HUES6 (cell line): ENCODE data around the gene TRIM24.
"Not testable (repeated sequence)": the region's sequence is repeated elsewhere in the genome, so short reads cannot be mapped to it uniquely, and the experiment has no call there.

Experiments used
- H3K27ac ChIP-seq: 2 replicates; pipeline ENCODE4 v1.7.0; 2013; ENCODE audit warnings: low read depth, mild to moderate bottlenecking, low read length, inconsistent platforms
- H3K27me3 ChIP-seq: 2 replicates; pipeline ENCODE4 v1.6.1; 2013; ENCODE audit warnings: low read length; ENCODE audit not compliant: control insufficient read depth, insufficient read depth
- H3K36me3 ChIP-seq: 2 replicates; pipeline ENCODE4 v1.6.1; 2013; ENCODE audit warnings: low read length; ENCODE audit not compliant: control insufficient read depth, insufficient read depth
- H3K4me1 ChIP-seq: 2 replicates; pipeline ENCODE4 v1.6.1; 2013; ENCODE audit warnings: low read length; ENCODE audit not compliant: control insufficient read depth, insufficient read depth
- H3K4me3 ChIP-seq: 2 replicates; pipeline ENCODE4 v1.5.1; 2013; ENCODE audit warnings: low read depth, low read length
- H3K9ac ChIP-seq: one replicate; pipeline ENCODE4 v1.6.1; 2013; ENCODE audit warnings: mild to moderate bottlenecking, low read length
- H3K9me3 ChIP-seq: 2 replicates; pipeline ENCODE4 v1.6.1; 2013; ENCODE audit warnings: low read depth, low read length; ENCODE audit not compliant: control insufficient read depth, insufficient read depth

The TRIM24 gene

DNA sequence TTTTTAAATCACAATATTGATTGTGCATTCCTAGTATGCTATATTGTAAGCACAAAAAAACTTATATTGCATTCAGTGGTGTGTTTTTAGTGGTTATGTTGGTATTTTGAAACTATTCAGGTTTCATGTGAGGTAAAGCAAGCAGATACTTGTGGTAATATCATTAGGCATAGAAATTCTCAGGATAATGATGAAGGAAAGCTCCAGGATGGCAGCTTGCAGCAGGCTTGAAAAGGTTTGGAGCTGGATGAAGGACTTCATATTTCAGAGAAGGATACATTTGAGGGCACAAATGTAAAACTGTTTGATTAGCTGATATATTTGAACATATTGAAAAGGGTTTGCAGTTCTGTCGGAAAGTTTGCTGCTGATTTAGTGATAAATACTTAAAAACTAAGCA, 17.5 kb downstream of the TRIM24 start:
- Histone ChIP-seq H3K4me1 (peaks cover 42% of the 10 kb centered on the region), H3K27ac (no peak overlapping the region), H3K36me3 (peaks cover 17% of the 10 kb centered on the region; the same call in 1 of the 2 replicates), H3K9ac (no peak overlapping the region), H3K9me3 (no peaks in the 10 kb centered on the region; the same call in 1 of the 2 replicates), H3K4me3 (no peak overlapping the region), H3K27me3 (no peaks in the 10 kb centered on the region)

DNA sequence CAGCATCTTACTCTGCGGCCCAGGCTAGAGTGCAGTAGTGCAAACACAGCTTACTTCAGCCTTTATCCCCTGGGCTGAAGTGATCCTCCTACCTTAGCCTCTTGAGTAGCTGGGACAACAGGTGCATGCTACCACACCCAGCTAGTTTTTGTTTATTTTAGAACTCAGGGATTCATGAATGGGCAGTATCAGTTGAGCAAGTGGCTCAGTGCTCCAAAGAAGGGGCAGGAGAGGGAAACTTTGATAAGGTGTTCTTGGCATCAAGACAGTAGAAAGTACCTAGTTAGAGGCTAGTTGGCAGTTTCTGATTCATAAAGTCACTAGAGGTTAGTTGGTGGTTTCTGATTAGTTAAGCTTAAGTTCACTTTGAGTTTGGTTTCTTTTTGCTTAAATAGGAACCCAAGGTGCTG, 18.4 kb downstream of the TRIM24 start:
- Histone ChIP-seq H3K4me1 (peaks cover 41% of the 10 kb centered on the region), H3K27ac (no peak overlapping the region), H3K9ac (no peak overlapping the region), H3K36me3 (peaks cover 18% of the 10 kb centered on the region; the same call in 1 of the 2 replicates), H3K4me3 (no peak overlapping the region), H3K27me3 (no peaks in the 10 kb centered on the region), H3K9me3 (peaks cover 2% of the 10 kb centered on the region; the same call in 1 of the 2 replicates)

- no peak overlapping the region for H3K4me3 ChIP-seq
- no peaks in the 10 kb centered on the region for H3K27me3 ChIP-seq
- peaks cover 34% of the 10 kb centered on the region for H3K4me1 ChIP-seq
- peaks cover 23% of the 10 kb centered on the region; the same call in 1 of the 2 replicates for H3K36me3 ChIP-seq
- H3K27ac ChIP-seq = no peak overlapping the region
- no peak overlapping the region for H3K9ac ChIP-seq
- H3K9me3 ChIP-seq = peaks cover 5% of the 10 kb centered on the region; the same call in 1 of the 2 replicates
Observed at GRCh38 chr7:138480527-138480926, 20.5 kb downstream of the TRIM24 start.

GRCh38 chr7:138481447-138482380, 21.7 kb downstream of the TRIM24 start:
- Histone ChIP-seq H3K9me3 (peaks cover 5% of the 10 kb centered on the region; the same call in 1 of the 2 replicates), H3K9ac (no peak overlapping the region), H3K4me3 (no peak overlapping the region), H3K27me3 (no peaks in the 10 kb centered on the region), H3K4me1 (peaks cover 29% of the 10 kb centered on the region), H3K27ac (no peak overlapping the region), H3K36me3 (peaks cover 22% of the 10 kb centered on the region; the same call in 1 of the 2 replicates)

- Histone ChIP-seq H3K4me1 (peaks cover 19% of the 10 kb centered on the region), H3K27me3 (no peaks in the 10 kb centered on the region), H3K36me3 (peaks cover 20% of the 10 kb centered on the region; the same call in 1 of the 2 replicates), H3K4me3 (no peak overlapping the region), H3K27ac (no peak overlapping the region), H3K9me3 (peaks cover 5% of the 10 kb centered on the region; the same call in 1 of the 2 replicates), H3K9ac (no peak overlapping the region)
Observed at GRCh38 chr7:138483531-138483930, 23.5 kb downstream of the TRIM24 start.

- H3K36me3 ChIP-seq = peaks cover 22% of the 10 kb centered on the region; the same call in 1 of the 2 replicates
- not testable (repeated sequence) for H3K27me3 ChIP-seq, H3K4me1 ChIP-seq, H3K27ac ChIP-seq, H3K4me3 ChIP-seq, H3K9me3 ChIP-seq, H3K9ac ChIP-seq
Observed at GRCh38 chr7:138485508-138485907, 25.4 kb downstream of the TRIM24 start.

- not testable (repeated sequence) for H3K4me3 ChIP-seq, H3K9ac ChIP-seq, H3K27me3 ChIP-seq, H3K27ac ChIP-seq, H3K4me1 ChIP-seq, H3K9me3 ChIP-seq
- H3K36me3 ChIP-seq = peaks cover 30% of the 10 kb centered on the region
Observed at GRCh38 chr7:138489139-138489538, 29.1 kb downstream of the TRIM24 start.

- Histone ChIP-seq H3K4me1 (peaks cover 6% of the 10 kb centered on the region; the same call in 1 of the 2 replicates), H3K9me3 (no peaks in the 10 kb centered on the region), H3K27ac (no peak overlapping the region), H3K27me3 (no peaks in the 10 kb centered on the region), H3K4me3 (no peak overlapping the region), H3K36me3 (peaks cover 38% of the 10 kb centered on the region), H3K9ac (no peak overlapping the region)
Observed at GRCh38 chr7:138491612-138492386, 31.7 kb downstream of the TRIM24 start.

- Histone ChIP-seq H3K27me3 (no peaks in the 10 kb centered on the region), H3K9me3 (no peaks in the 10 kb centered on the region), H3K27ac (no peak overlapping the region), H3K36me3 (peaks cover 40% of the 10 kb centered on the region), H3K9ac (no peak overlapping the region), H3K4me1 (peaks cover 6% of the 10 kb centered on the region; the same call in 1 of the 2 replicates), H3K4me3 (no peak overlapping the region)
Observed at GRCh38 chr7:138492423-138492822, 32.4 kb downstream of the TRIM24 start.

- H3K36me3 ChIP-seq = peaks cover 43% of the 10 kb centered on the region
- H3K9me3 ChIP-seq = no peaks in the 10 kb centered on the region
- H3K27me3 ChIP-seq = no peaks in the 10 kb centered on the region
- H3K4me1 ChIP-seq = peaks cover 4% of the 10 kb centered on the region; the same call in 1 of the 2 replicates
- no peak overlapping the region for H3K9ac ChIP-seq
- no peak overlapping the region for H3K27ac ChIP-seq
- H3K4me3 ChIP-seq = no peak overlapping the region
Observed at GRCh38 chr7:138493535-138493934, 33.5 kb downstream of the TRIM24 start.
